Stimulated activated effector memory CD8-positive, alpha-beta T cell treated with anti-CD3 and anti-CD28 coated beads, Interleukin-12 subunit alpha, Interleukin-12 subunit beta, amount 100 ng/mL, for 72 hours (primary cell): ENCODE data around the gene CMIP.

Experiments used
- ATAC-seq: fragments of 150-1000 bp; cut with Tn5 transposase; 2 replicates; pipeline ENCODE4 v1.10.0; 2021
- DNase-seq, 2 donors: peaks; one replicate each; pipeline ENCODE4 v3.0.0; 2021 to 2022; ENCODE audit warnings: low spot score in 2 of 2
- H3K27ac Mint-ChIP-seq: one replicate; pipeline ENCODE4 v1.8.0; 2022; ENCODE audit warnings: mild to moderate bottlenecking, mixed read lengths
- H3K36me3 Mint-ChIP-seq: one replicate; pipeline ENCODE4 v1.8.0; 2022; ENCODE audit warnings: mild to moderate bottlenecking, mixed read lengths
- H3K4me1 Mint-ChIP-seq: one replicate; pipeline ENCODE4 v1.8.0; 2022; ENCODE audit warnings: mixed read lengths
- H3K4me3 Mint-ChIP-seq: one replicate; pipeline ENCODE4 v1.8.0; 2022; ENCODE audit warnings: mild to moderate bottlenecking, mixed read lengths
- H3K9me3 Mint-ChIP-seq: one replicate; pipeline ENCODE4 v1.8.0; 2022; ENCODE audit warnings: mixed read lengths

The CMIP gene

DNA sequence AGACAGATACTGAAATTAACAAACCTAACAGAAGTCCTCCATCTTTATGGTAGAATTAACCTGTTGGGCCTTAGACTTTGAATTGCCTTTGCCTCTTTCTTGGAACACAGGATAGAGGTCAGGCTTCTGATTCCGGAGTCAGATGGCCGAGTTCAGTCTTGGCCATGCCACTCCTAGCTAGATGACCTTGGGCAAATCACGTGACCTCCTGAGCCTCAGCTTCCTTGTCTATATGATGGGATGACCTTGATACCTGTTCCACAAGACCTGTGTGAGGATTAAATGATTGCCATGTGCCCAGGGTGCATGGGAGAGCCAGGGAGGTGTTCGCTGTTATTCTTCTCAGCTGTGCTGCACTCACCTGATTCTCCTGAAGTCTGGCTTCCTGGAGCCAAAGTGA lies 161.4 kb downstream of the CMIP start:
- DNase-seq = no peak
- Mint-ChIP-seq H3K27ac (peak overlapping the region; percentile 48), H3K4me1 (peaks cover 24% of the 10 kb centered on the region), H3K36me3 (peaks cover 29% of the 10 kb centered on the region), H3K9me3 (no peaks in the 10 kb centered on the region), H3K4me3 (no peak overlapping the region)
- no peak for ATAC-seq

DNA sequence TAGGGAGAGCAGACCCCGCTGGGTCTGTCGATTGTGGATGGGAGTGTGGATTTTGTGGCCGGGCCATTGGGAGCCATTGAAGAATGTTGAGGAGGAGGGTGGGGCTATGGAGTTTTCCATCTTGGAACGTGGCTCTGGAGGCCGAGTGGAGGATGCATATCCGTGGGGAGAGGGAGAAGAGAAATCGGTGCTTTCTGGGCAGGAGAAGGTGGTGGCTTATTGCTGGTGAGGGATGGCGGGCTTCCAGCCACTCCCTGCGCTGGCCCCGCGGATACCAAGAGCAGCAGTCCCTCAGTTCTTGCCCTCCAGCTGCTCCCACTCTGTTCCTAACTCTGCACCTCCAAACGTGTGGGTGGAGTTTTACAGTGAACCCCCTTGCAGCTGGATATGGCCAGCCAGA lies 162.4 kb downstream of the CMIP start:
- DNase-seq (no peak), ATAC-seq (no peak)
- H3K4me1 Mint-ChIP-seq = peaks cover 29% of the 10 kb centered on the region
- H3K36me3 Mint-ChIP-seq = peaks cover 29% of the 10 kb centered on the region
- no peak overlapping the region for H3K4me3 Mint-ChIP-seq
- H3K9me3 Mint-ChIP-seq = no peaks in the 10 kb centered on the region
- no peak overlapping the region for H3K27ac Mint-ChIP-seq

DNA sequence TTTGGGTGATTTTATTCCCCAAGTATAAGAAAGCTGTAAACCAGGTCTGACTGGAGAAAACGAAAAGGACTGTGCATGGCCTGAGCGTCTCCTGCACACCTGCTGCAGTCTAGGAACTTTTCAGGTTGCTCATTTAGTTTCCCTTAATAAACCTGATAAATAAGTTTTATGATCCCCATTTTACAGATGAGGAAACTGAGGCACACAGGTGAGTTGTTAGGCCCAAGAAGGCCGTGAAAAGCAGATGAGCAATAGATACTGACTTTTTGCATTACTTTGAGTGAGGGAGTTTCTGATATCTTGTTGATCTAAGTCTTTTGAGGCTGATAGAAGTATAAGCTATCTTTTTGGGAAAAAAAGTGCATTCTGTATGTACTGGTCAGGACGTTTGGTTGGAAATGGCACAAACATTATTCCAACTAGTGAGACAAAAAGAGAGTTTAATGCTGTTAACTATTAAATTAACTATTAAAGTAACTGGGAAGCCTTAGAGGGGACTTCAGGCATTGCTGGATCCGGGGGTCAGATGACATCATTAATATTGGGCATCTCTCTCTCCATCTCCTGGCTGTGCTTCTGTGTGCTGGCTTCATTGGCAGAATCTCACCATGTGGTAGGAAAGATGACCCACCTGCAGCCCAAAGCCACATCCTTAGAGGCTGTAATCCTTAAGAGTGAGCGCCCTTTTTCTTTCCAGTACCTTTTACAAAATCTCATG lies 163.4 kb downstream of the CMIP start:
- ATAC-seq (no peak), DNase-seq (no peak)
- Mint-ChIP-seq H3K36me3 (peaks cover 29% of the 10 kb centered on the region), H3K4me3 (no peak overlapping the region), H3K27ac (peak overlapping the region; percentile 93), H3K9me3 (no peaks in the 10 kb centered on the region), H3K4me1 (peaks cover 29% of the 10 kb centered on the region)

DNA sequence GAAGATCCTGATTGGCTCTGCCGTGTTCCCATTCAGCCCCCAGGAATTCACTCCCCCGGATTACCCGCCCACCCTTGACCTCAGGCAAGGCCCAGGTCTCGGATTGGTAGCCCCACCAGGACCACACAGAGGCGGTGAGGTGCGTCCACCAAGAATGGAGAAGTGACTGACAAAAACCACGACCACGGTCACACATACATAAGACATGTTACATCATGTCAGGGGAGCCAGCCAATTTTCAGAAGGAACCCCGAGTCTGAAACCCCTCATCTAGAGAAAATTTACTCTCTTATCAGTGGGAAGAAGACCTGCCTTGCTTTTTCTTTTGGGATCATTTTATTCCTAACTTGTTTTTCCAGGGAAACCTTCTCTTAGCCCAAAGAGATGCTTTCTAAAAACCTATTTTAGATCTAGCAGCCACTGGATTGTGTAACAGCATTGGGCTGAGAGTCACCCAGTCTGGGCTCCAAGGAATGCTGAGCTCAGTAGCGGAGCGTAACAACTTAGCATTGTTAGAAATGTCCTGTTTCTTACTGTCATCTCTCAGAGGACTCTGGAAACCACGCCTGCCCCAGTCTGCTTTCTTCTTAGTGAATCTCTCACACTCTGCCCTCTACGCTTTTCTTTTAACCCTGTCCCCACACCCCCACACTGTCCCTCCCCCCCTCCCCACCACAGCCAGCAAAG lies 164.1 kb downstream of the CMIP start:
- peaks cover 29% of the 10 kb centered on the region for H3K36me3 Mint-ChIP-seq
- peak overlapping the region; percentile 93 for H3K27ac Mint-ChIP-seq
- H3K4me3 Mint-ChIP-seq = no peak overlapping the region
- peaks cover 29% of the 10 kb centered on the region for H3K4me1 Mint-ChIP-seq
- DNase-seq (no peak), ATAC-seq (peak; percentile 42)
- H3K9me3 Mint-ChIP-seq = no peaks in the 10 kb centered on the region

DNA sequence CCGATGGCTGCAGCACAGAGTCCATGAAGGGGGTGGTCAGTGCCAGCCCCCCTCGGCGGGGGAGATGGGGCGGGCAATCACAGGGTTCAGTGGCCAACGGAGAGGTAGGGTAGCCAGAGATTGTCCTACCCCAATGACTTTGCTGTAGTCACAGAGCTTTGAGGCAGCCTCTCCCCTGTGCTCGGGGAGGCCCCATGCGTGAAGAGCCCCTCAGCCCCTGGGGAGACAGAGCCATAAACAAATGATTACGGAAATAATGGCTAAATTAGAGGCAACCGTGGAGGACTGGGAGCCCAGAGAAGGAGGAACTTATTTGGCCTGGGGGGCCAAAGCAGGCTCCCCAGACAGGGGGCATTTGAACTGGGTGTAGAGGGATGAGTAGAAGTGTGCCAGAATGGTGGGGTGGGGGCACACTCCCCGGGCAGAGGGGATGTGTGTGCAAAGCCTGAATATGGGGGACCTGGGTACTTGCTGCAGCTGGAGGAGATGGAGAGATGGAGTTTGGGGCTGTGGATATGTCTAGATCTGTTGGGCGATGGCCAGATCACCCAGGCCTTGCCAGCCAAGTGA lies 164.8 kb downstream of the CMIP start:
- H3K4me3 Mint-ChIP-seq = no peak overlapping the region
- peaks cover 29% of the 10 kb centered on the region for H3K4me1 Mint-ChIP-seq
- no peaks in the 10 kb centered on the region for H3K9me3 Mint-ChIP-seq
- H3K27ac Mint-ChIP-seq = peak overlapping the region; percentile 93
- peaks cover 29% of the 10 kb centered on the region for H3K36me3 Mint-ChIP-seq
- no peak for DNase-seq
- no peak for ATAC-seq

DNA sequence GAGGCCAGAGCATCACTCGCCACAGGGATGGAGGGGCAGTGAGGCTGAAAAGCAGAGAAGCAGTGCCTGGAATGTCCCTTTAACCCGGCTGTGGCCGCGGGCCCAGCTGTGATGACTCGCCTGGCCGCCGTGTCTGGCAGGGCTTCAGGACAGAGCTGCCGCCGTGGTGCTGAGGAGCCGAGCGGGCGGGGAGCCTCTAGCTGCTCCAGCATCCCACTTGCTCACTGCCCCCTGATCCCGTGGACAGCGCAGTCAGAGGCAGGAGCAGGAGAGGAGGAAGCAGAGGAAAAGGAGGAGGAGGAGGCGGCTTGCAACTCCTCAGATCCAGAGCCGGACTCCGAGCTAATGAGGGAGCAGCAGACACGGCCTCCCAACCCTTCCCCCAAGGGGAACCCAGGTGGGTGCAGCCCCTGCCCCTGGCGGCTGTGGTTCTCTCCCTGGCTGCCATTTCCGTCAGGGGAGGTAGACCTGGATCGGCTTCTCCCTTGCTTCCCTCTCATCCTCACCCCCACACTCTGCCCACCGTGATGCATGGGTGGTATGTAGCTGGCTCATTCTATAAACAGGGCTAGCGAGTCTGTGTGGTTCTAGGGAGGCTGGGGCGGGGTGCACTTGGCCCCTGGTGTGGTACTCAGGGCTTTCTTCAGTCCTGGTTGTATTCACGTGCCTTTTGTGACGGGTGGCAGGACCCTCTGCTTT lies 165.7 kb downstream of the CMIP start:
- H3K4me3 Mint-ChIP-seq = no peak overlapping the region
- no peaks in the 10 kb centered on the region for H3K9me3 Mint-ChIP-seq
- peak overlapping the region; percentile 93 for H3K27ac Mint-ChIP-seq
- H3K36me3 Mint-ChIP-seq = peaks cover 29% of the 10 kb centered on the region
- no peak for DNase-seq
- no peak for ATAC-seq
- peaks cover 29% of the 10 kb centered on the region for H3K4me1 Mint-ChIP-seq

DNA sequence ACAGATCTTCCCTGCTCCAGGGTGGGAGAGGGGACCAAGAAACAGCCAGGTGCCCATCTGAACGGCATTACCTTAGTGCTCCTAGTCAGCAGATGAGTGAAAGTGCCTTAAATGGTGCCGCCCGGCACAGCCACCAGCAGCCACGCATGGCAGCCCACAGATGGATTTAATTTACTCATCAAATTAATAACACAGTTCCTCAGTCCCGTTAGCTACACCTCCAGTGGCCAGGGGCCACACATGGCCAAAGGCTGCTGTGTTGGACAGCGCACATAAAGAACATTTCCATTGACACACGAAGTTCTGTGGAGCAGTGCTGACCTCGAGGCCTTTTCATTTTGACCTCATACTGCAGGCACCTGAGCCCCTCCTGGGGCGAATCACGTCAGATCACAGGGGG lies 166.3 kb downstream of the CMIP start:
- H3K27ac Mint-ChIP-seq = peak overlapping the region; percentile 85

DNA sequence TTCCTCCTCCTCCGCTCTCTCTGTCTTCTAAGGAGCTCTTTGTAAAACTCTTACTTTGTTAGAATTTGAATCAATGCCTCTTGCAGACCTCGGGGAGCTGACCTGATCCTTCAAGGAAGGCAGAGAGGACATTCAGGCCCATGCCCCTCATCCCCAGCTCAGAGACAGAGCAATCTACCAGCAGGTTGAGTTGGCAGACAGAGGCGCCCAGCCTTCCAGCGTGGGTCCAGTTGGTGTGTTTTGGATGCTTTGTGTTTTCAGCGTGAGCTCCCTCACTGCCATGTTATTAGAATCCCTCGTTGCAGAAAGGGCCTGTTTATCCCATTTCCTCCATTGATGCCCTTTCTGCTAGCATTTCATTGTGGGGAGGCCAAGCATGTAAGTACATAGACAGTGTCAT lies 167.1 kb downstream of the CMIP start:
- no peak for DNase-seq
- H3K36me3 Mint-ChIP-seq = peaks cover 23% of the 10 kb centered on the region
- no peaks in the 10 kb centered on the region for H3K9me3 Mint-ChIP-seq
- peak overlapping the region; percentile 85 for H3K27ac Mint-ChIP-seq
- ATAC-seq = no peak
- peaks cover 24% of the 10 kb centered on the region for H3K4me1 Mint-ChIP-seq
- H3K4me3 Mint-ChIP-seq = no peak overlapping the region

More for the DNA sequence above, 166.3 kb downstream of the CMIP start:
- DNase-seq (no peak), ATAC-seq (no peak)
- peaks cover 29% of the 10 kb centered on the region for H3K4me1 Mint-ChIP-seq
- H3K9me3 Mint-ChIP-seq = no peaks in the 10 kb centered on the region
- no peak overlapping the region for H3K4me3 Mint-ChIP-seq
- H3K36me3 Mint-ChIP-seq = peaks cover 29% of the 10 kb centered on the region

DNA sequence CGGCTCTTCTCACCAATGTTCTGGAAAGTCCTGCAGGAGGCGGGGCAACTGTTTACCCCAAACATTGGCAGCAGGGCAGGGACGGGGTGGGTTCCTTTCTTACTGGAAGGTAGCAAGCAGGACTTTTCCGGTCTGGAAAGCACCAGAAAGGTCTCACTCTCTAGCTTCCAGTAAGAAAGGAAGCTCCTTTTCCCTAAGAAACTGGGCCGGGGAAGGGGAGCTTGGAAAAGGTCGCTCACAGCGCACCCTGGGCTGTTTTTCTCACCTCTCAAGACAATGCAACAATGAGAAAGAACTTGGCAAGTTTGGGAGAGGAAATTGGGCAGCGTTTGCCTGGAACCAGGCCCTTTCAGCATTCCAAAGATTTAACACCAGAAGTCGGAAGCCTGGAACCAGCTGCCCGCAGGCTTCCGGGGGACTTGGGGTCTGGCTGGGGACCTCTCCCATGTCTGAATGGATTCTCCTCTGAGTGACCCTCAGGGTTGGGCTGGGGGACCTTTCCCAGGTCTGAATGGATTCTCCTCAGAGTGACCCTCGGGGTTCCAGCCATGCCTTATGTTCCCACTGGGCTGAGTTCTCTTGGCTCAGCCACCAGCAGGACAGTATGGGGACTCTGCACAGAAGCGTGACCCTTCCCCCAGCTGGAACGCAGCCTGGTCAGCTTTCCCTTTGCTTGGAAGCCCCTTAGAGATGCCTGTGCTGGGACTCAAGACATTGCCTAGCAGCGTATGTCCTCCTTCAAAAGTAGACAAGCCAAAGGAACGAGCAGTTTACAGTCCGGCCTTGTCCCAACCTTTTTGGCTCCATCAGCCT lies 167.9 kb downstream of the CMIP start:
- Mint-ChIP-seq H3K36me3 (peaks cover 15% of the 10 kb centered on the region), H3K4me3 (no peak overlapping the region), H3K27ac (no peak overlapping the region), H3K4me1 (peaks cover 23% of the 10 kb centered on the region), H3K9me3 (no peaks in the 10 kb centered on the region)
- DNase-seq (no peak), ATAC-seq (no peak)

DNA sequence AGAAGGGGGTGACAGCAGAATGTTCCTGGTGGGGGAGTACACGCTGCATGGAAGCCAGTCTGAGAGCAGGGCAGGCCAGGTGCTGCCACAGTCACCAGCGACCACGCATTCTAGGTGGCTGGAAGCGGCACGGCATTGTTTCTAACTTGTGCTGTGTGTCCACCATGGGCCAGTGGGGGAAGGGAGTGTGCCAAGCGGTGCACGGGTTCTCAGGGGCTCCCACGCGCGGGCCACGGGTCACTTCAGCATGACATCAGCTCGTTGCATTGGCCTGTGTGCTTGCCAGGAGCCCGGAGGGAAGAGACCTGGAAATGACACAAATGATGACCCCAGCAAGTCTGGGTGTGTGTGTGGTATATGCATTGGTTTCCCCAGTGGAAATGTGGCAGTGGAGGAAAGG lies 169.6 kb downstream of the CMIP start:
- DNase-seq (no peak), ATAC-seq (no peak)
- H3K27ac Mint-ChIP-seq = no peak overlapping the region
- peaks cover 7% of the 10 kb centered on the region for H3K36me3 Mint-ChIP-seq
- H3K9me3 Mint-ChIP-seq = no peaks in the 10 kb centered on the region
- H3K4me3 Mint-ChIP-seq = no peak overlapping the region
- peaks cover 23% of the 10 kb centered on the region for H3K4me1 Mint-ChIP-seq

DNA sequence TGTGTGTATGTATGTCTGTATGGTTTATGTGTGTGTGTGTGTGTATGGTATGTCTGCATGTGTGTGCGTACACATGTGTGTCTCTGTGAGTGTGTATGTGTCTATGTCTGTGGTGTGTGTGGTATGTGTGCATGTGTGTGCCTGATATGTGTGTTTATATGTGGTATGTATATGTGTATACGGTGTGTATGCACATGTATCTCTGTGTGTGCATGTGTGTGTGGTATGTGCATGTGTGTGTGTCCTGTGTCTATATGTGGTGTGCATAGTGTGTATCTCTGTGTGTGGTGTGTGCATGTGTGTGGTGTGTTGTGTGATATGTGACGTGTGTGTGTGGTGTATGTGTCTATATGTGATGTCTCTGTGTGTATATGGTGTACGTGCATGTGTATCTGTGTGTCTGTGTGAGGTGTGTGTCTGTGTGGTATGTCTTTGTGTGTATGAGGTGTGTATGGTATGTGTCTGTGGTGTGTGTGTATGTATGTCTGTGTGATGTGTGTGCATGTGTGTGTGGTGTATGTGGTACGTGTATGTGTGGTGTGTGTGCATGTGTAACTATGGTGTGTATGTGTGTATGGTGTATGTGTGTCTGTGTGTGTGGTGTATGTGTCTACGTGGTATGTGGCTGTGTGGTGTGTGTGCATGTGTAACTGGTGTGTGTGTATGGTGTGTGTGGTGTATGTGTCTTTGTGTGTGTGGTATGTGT lies 170.2 kb downstream of the CMIP start:
- H3K27ac Mint-ChIP-seq = no peak overlapping the region
- H3K4me3 Mint-ChIP-seq = no peak overlapping the region
- ATAC-seq = no peak

DNA sequence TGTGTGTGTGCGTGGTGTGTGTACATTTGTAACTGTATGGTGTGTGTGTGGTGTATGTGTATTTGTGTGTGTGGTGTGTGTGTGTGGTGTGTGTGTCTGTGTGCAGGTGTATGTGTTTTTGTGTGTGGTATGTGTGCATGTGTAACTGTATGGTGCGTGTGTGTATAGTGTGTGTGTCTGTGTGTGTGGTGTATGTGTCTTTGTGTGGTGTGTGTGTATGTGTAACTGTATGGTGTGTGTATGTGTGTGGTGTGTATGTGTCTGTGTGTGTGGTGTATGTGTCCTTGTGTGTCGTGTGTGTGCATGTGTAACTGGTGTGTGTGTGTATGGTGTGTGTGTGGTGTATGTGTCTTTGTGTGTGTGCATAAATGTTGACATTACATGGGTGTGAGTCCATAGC lies 170.8 kb downstream of the CMIP start:
- DNase-seq = no peak
- Mint-ChIP-seq H3K27ac (no peak overlapping the region), H3K4me3 (no peak overlapping the region), H3K4me1 (peaks cover 17% of the 10 kb centered on the region), H3K36me3 (peaks cover 8% of the 10 kb centered on the region), H3K9me3 (no peaks in the 10 kb centered on the region)
- ATAC-seq = no peak

More for the DNA sequence above, 170.2 kb downstream of the CMIP start:
- Mint-ChIP-seq H3K4me1 (peaks cover 18% of the 10 kb centered on the region), H3K9me3 (no peaks in the 10 kb centered on the region), H3K36me3 (peaks cover 8% of the 10 kb centered on the region)
- no peak for DNase-seq

DNA sequence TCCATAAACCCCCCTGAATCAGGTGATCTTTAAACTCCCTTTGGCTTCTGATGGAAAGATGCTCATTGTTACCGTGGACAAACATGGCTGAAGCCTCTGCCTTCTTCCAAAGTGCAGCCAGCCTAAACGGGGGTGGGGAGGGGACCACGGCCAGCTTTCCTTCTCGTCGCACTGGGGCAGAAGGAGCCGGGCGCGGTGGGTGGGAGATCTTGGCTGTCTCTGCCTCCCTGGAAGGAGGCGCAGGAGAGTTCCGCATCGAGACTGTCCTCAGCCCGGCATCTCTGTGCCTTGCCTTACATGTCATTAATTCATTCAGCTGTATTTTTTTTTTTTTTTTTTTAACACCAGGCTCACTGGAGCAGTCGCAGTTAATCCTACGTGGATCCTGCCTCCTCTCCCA lies 171.2 kb downstream of the CMIP start:
- ATAC-seq = no peak
- Mint-ChIP-seq H3K9me3 (no peaks in the 10 kb centered on the region), H3K4me1 (peaks cover 17% of the 10 kb centered on the region), H3K36me3 (peaks cover 8% of the 10 kb centered on the region), H3K4me3 (no peak overlapping the region), H3K27ac (peak overlapping the region; percentile 94)
- no peak for DNase-seq

DNA sequence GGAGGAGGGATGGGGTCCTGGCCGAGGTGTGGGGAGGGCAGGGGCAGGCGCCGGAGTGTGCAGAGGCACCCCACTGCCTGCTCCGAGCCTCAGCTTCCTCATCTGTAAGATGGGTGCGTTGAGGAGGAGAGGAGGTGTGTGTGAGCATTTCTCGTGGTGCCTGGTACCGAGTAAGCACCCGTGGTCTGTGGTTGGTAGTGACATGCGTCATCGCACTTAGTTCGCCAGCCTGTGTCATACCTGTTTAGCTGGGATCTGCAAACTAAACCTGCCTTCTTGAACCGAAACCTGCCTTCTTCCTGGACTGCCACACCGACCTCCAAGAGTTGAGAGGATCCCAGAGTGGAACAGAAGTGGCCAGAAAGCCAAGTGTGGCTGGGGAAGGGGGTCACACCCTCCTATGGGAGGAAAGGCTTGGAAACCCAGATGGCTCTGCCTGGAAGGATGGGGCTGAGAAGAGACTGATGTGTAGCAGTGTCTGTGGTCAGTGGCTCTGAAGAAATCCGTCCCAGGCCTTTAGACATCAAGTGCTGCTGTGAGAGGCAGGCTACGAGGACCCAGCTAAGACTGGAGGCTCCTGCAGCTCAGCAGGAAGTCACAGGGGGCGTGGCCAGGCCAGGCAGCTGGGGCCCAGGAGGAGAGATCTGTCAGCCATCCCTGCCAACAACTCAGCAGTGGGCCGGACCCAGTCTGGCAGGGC lies 171.9 kb downstream of the CMIP start:
- H3K4me3 Mint-ChIP-seq = no peak overlapping the region
- no peaks in the 10 kb centered on the region for H3K9me3 Mint-ChIP-seq
- peak overlapping the region; percentile 94 for H3K27ac Mint-ChIP-seq
- H3K4me1 Mint-ChIP-seq = peaks cover 13% of the 10 kb centered on the region
- peaks cover 8% of the 10 kb centered on the region for H3K36me3 Mint-ChIP-seq
- DNase-seq = peak; percentile 48 to 85
- peak; percentile 98 for ATAC-seq
